ENCODE measurements around the gene FBXW7. TPM values are rescaled to one million over a fixed set of nuclear protein-coding genes. Genes with fewer than 3 reads are reported as not detected.

Gene FBXW7
- total RNA-seq, 4 donors from 2014 or later = 11.6 to 125 (median 49.5) TPM

GRCh38 chr4:152534541-152535359 lies 1.1 kb downstream of the FBXW7 start:
- intact Hi-C loops (cut with DNase I; ENCODE audit: low total_unique reads) (no loop called here), in situ Hi-C loops (cut with MboI; ENCODE audit: low pct_ligation_motif_present in 1 of 4, low pct_unique_long_range_greater_than_20kb in 1 of 4, low sequenced_read_pairs in 3 of 4) (no loop called here)
- peak overlapping the region; percentile 92 to 99 (median 96) for H3K27ac ChIP-seq
- peaks cover 16 to 52% (median 28%) of the 10 kb centered on the region in 4 donors for H3K4me1 ChIP-seq
- 2% methylated on average over 41 of the region's 45 CpGs; no CpG with 5 or more reads in 1 of the 2 donors for WGBS, 2 donors (ENCODE audit: low coverage in 1 of 2)
- H3K36me3 ChIP-seq = no peaks in the 10 kb centered on the region
- H3K4me3 ChIP-seq = peak overlapping the region; percentile 76 to 99 (median 91)
- H3K9me3 ChIP-seq = no peaks in the 10 kb centered on the region
- TF ChIP-seq EP300 (IDR thresholded peaks at IDR 0.05; ENCODE audit: low read depth) (no peak), CTCF (IDR thresholded peaks at IDR 0.05) (no peak), POLR2AphosphoS5 (IDR thresholded peaks at IDR 0.05) (peak in 2 of 3 donors; percentile 11 to 15), POLR2A (IDR thresholded peaks at IDR 0.05) (peak; percentile 52)
- no peaks in the 10 kb centered on the region for H3K27me3 ChIP-seq
- DNase-seq = peak; percentile 61

GRCh38 chr4:152531479-152531878 lies 4.4 kb downstream of the FBXW7 start:
- no peak for DNase-seq
- 69 to 74% methylated on average over 3 of the region's 3 CpGs for WGBS, 2 donors (ENCODE audit: low coverage in 1 of 2)
- Histone ChIP-seq H3K9me3 (no peaks in the 10 kb centered on the region), H3K27me3 (no peaks in the 10 kb centered on the region), H3K36me3 (no peaks in the 10 kb centered on the region), H3K4me1 (peaks cover 10 to 34% (median 19%) of the 10 kb centered on the region in 4 donors), H3K4me3 (no peak overlapping the region), H3K27ac (no peak overlapping the region)
- intact Hi-C loops (cut with DNase I; ENCODE audit: low total_unique reads) = no loop called here
- TF ChIP-seq POLR2AphosphoS5 (IDR thresholded peaks at IDR 0.05) (no peak), CTCF (IDR thresholded peaks at IDR 0.05) (no peak), EP300 (IDR thresholded peaks at IDR 0.05; ENCODE audit: low read depth) (no peak), POLR2A (IDR thresholded peaks at IDR 0.05) (no peak)
- in situ Hi-C loops (cut with MboI; ENCODE audit: low pct_ligation_motif_present in 1 of 4, low pct_unique_long_range_greater_than_20kb in 1 of 4, low sequenced_read_pairs in 3 of 4) = no loop called here

GRCh38 chr4:152530600-152530999 lies 5.3 kb downstream of the FBXW7 start:
- no peaks in the 10 kb centered on the region for H3K36me3 ChIP-seq
- no peak for DNase-seq
- intact Hi-C loops (cut with DNase I; ENCODE audit: low total_unique reads) = no loop called here
- no peak overlapping the region for H3K27ac ChIP-seq
- in situ Hi-C loops (cut with MboI; ENCODE audit: low pct_ligation_motif_present in 1 of 4, low pct_unique_long_range_greater_than_20kb in 1 of 4, low sequenced_read_pairs in 3 of 4) = no loop called here
- H3K9me3 ChIP-seq = no peaks in the 10 kb centered on the region
- WGBS, 2 donors (ENCODE audit: low coverage in 1 of 2) = 54 to 58% methylated on average over 2 of the region's 2 CpGs
- no peak overlapping the region for H3K4me3 ChIP-seq
- no peaks in the 10 kb centered on the region for H3K27me3 ChIP-seq
- peaks cover 10 to 34% (median 19%) of the 10 kb centered on the region in 4 donors for H3K4me1 ChIP-seq
- TF ChIP-seq CTCF (IDR thresholded peaks at IDR 0.05) = no peak

- DNase-seq = no peak
- no peak overlapping the region for H3K27ac ChIP-seq
- H3K36me3 ChIP-seq = no peaks in the 10 kb centered on the region
- intact Hi-C loops (cut with DNase I; ENCODE audit: low total_unique reads) = no loop called here
- H3K4me3 ChIP-seq = no peak overlapping the region
- H3K9me3 ChIP-seq = no peaks in the 10 kb centered on the region
- H3K27me3 ChIP-seq = no peaks in the 10 kb centered on the region
- no peak for TF ChIP-seq POLR2A (IDR thresholded peaks at IDR 0.05)
- TF ChIP-seq CTCF (IDR thresholded peaks at IDR 0.05) = no peak
- no peak for TF ChIP-seq EP300 (IDR thresholded peaks at IDR 0.05; ENCODE audit: low read depth)
- no peak for TF ChIP-seq POLR2AphosphoS5 (IDR thresholded peaks at IDR 0.05)
- in situ Hi-C loops (cut with MboI; ENCODE audit: low pct_ligation_motif_present in 1 of 4, low pct_unique_long_range_greater_than_20kb in 1 of 4, low sequenced_read_pairs in 3 of 4) = no loop called here
- WGBS, 2 donors (ENCODE audit: low coverage in 1 of 2) = 89 to 92% methylated on average over 5 to 8 of the region's 8 CpGs
- peaks cover 10 to 34% (median 19%) of the 10 kb centered on the region in 4 donors for H3K4me1 ChIP-seq
These were observed 6.0 kb downstream of the FBXW7 start for GRCh38 chr4:152529880-152530279.

Data from transverse colon (tissue), 4 donors.